Measurements from ENCODE around the gene NR1H3.
"Not testable (repeated sequence)": the region's sequence is repeated elsewhere in the genome, so short reads cannot be mapped to it uniquely, and the experiment has no call there.

Gene NR1H3

DNA sequence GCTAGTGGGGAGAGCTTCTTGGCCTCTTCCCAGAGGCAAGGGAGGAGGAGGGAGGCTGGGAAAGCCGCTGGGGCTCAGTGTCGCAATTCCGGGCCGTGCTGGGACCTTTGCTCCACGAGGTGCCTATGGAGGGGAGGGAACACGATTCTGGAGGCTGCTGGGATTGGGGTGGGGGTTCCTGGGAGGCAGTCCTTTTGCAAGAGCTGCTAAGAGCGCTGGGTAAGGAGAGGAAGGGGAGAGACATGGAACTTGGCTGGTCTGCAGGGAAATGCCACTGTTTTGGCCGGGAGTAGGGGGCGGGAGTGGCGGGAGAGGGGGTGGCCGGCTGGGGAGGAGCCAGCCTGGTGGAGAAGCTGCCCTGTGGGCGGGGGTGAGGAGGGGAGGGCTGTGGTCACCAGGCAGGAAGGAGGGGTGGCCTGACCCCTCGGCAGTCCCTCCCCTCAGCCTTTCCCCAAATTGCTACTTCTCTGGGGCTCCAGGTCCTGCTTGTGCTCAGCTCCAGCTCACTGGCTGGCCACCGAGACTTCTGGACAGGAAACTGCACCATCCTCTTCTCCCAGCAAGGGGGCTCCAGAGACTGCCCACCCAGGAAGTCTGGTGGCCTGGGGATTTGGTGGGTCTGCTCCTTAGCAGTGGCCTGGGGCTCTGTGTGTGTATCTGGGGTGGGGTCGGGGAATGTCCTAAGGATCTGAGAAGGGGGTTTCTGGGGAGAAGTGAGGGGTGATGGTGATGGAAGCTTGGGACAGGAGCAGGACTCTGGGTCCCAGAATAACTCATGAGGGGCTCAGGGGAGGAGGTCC is at the start of gene NR1H3:
Gene NR1H3, plus strand, starts transcription at position 480 of the 800 bp plus-strand sequence. CDS start 1,221 bp downstream, outside the sequence.
- DNase-seq (ENCODE audit: low spot score): no peak

DNA sequence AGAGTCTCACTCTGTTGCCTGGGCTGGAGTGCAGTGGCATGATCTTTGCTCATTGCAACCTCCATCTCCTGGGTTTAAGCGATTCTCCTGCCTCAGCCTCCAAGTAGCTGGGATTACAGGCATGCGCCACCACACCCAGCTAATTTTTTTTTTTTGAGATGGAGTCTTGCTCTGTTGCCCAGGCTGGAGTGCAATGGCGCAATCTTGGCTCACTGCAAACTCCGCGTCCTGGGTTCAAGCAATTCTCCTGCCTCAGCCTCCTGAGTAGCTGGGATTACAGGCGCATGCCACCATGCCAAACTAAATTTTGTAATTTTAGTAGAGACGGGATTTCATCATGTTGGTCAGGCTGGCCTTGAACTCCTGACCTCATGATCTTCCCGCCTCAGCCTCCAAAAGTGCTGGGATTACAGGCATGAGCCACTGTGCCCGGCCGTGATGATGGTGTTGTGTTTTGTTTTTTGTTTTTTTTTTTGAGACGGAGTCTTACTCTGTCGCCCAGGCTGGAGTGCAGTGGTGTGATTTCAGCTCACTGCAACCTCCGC is 49.7 kb upstream of the NR1H3 start:
- DNase-seq (ENCODE audit: low spot score): not testable (repeated sequence)

DNA sequence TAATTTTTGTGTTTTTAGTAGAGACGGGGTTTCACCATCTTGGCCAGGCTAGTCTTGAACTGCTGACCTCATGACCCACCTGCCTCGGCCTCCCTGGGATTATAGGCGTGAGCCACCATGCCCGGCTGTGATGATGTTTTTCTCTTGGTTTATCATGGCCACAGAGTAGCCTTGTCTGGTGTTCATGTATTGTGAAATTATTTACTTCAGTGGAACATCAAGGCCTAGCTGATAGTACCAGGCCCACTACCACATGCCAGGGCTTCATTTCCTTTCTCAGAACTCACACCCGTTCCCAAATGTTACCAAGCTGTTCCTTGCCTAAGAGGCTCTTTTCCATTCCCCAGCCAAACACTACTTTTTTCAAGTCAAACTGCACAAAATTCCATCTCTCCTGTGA is 49.2 kb upstream of the NR1H3 start:
- no peak for DNase-seq (ENCODE audit: low spot score)

DNA sequence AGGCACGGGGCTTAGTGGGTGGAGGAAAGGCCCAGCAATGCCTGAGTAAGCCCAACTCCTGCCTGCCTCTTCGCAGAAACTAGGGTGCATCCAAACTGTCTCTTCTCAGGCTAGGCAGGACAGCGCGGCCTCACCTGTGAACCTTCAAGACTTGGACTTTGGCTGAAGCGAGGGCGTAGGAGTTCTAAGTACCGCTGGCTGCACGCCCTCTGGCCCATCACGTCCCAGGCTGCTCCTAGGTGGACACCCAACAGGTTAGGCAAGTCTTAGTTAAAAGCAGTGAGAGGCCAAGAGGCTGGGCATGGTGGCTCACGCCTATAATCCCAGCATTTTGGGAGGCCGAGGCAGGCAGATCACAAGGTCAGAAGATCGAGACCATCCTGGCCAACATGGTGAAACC is 44.9 kb upstream of the NR1H3 start:
- DNase-seq (ENCODE audit: low spot score): no peak

DNA sequence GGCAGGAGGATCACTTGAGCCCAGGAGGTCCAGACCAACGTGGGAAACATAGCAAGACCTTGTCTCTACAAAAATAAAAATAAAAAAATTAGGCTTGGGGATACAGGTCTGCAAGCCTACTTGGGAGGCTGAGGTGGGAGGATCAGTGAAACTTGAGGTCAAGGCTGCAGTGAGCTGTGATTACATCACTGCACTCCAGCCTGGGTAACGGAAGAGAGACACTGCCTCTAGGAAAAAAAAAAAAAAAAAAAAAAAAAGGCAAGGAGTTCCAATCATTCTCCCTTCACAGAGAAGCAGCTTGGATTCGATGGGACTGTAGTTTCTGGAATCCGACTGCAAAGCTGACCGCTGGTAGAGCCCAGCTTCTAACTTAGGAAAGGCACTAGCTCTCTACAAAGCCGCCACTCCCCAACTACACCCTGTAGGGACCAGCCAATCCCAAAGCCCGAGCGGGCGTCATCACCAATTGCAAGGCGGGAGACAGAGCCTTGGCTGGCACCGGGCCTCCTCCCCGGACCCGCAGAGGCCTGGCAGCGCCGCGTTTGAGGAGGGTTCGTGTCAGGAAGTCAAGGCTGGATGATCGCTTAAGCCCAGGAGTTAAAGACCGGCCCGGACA is 43.7 kb upstream of the NR1H3 start:
- DNase-seq (ENCODE audit: low spot score): peak; percentile 93

DNA sequence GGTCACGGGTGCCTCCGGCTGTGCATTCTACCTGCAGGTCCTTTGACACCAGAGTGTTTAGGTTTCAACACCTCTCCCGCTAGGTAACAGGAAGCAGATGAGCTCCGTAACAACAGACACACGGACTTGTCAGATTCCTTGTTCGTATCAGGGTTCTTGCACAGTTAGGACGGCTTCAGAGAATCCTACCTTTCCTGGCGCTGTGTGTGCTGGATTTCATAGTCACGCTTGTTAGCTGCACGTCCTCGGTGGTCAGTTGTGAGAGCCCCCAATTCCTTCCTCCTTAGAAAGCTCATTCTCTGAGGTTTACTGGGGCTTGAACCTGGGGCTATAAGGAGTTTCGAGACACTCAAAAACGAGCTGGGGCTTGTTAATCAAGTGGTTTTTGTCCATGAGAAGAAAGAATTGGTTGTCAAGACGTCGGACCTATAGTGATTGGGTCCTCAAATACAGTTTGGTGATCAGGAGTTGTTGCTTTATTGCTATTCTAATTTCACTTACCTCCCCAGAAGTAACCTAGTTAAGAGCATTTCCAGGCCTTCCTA is 42.4 kb upstream of the NR1H3 start:
- no peak for DNase-seq (ENCODE audit: low spot score)

DNA sequence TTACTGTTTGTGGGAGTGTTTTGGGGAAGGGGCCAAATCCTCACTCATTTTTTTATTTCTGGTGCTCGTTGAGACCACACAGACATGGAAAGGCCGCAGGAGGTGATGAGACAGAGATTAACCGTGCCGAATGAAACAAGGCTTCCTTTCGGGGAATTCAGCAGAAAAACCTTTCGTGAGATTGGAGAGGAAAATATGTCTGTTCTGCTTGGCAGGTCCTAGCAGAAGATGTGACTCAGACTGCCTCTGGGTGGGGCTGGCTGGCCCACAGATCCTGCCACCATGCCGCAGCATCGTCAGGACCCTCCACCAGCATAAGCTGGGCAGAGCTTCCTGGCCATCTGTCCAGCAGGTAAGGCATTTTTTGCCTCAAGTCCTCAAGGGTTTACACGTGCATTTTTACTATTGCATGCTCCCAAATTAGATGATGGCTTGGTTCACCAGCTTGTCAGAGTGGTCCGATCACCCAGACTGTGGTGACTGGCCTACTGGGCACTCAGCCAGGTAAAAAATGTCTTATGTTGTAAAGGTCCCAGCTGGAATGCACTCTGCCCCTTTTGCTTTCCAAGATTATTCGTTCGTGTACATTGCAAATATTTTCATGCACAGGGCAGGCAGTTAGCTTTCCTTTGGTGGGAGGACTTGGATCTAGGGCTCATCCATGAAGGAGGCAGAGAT is 41.5 kb upstream of the NR1H3 start:
- peak; percentile 81 for DNase-seq (ENCODE audit: low spot score)

DNA sequence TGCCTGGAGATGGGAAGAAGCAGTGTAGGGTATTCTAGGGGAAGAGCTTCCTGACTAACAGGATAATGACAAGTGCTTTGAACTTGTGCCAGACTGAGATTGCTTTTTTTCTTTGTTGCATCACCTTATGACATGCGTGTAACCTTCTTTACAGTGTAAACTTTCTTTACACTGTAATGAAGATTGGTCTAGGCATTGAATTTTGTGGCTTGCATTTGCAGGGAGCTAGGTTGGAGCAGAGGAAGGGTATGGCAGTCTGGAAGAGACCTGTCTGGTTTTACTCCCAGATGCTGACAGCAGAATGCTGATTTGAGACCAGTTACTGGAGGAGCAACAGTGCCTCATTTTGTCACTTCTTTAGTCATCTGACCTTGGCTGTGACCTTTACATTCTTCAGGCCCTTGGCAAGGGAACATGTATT is 37.4 kb upstream of the NR1H3 start:
- DNase-seq (ENCODE audit: low spot score): no peak

DNA sequence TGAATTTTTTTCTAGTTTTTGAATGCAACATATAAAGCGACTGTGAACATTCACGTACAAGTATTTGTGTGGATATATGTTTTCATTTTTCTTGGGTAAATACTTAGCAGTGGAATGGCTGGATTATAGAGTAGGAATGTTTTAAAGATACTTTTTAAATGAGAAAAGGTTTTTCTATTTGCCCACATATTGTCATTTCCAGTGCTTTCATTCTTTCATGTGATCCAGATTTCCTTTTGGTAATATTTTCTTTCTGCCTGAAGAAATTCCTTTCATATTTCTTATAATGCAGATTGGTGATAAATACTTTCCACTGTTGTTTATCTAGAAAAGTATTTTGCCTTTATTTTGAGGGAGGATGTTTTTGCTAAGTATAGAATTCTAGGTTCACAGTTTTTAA is 35.1 kb upstream of the NR1H3 start:
- no peak for DNase-seq (ENCODE audit: low spot score)

DNA sequence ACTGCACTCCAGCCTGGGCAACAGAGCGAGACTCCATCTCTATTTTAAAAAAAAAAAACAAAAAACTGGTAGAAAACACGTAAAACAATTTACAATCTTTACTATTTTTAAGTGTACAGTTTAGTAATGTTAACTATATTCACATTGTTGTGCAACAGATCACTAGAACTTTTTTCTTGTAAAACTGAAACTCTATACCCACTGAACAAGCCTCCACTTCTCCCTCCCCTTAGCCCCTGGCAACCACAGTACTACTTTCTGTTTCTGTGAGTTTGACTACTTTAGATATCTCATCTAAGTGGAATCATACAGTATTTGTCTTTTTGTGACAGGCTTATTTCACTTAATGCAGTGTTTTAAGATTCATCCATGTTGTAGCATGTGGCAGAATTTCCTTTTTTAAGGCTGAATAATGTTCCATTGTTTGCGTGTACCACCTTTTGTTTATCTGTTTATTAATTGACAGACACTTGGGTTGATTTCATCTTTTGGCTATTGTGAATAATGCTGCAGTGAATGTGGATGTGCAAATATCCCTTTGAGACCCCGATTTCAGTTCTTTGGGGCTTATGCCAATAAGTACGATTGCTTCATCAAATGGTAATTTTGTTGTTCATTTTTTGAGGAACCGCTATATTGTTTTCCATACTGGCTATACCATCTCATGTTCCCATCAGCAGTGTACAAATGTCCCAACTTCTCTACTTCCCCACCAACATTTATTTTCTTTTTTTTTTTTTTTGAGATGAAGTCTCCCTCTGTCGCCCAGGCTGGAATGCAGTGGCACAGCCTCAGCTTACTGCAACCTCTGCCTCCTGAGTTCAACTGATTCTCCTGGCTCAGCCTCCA is 32.0 kb upstream of the NR1H3 start:
- DNase-seq (ENCODE audit: low spot score): peak; percentile 70

DNA sequence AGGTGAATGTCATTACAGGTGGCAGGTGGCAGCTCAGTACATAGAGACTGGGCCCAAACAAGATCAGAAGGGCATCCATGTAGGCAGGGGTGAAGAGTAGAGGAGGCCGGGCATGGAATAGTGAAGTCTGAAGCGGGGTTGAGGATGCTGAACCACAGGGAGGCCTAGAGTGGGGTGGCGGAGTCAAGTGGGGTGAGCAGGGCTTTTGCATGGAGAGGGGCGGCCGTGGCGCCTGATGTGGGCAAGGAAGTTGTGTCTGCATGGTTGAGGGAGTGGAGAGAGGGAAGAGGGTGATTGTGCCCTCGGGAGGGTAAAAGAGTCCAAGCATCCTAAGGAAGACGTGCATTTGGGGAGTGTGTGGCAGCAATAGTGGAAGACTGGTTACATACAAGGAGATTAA is 28.6 kb upstream of the NR1H3 start:
- no peak for DNase-seq (ENCODE audit: low spot score)

DNA sequence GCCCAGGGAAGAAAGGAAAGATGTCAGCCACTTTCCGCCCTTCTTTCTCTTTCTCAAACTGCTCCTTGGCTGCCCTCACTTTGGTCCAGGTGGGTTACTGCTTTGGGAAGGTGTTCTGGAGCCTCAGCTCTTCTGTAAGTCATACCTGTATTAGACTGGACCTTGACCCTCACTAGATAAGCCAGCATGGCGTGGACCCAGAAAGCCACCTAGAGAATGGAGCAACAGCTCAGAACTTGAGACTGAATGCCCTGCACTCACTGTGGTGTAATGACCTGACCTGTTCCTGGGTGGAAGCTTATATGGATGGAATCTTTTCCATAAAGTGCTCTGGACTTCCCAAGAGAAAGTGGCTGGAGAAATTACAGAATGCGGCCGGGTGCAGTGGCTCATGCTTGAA is 24.7 kb upstream of the NR1H3 start:
- no peak for DNase-seq (ENCODE audit: low spot score)

DNA sequence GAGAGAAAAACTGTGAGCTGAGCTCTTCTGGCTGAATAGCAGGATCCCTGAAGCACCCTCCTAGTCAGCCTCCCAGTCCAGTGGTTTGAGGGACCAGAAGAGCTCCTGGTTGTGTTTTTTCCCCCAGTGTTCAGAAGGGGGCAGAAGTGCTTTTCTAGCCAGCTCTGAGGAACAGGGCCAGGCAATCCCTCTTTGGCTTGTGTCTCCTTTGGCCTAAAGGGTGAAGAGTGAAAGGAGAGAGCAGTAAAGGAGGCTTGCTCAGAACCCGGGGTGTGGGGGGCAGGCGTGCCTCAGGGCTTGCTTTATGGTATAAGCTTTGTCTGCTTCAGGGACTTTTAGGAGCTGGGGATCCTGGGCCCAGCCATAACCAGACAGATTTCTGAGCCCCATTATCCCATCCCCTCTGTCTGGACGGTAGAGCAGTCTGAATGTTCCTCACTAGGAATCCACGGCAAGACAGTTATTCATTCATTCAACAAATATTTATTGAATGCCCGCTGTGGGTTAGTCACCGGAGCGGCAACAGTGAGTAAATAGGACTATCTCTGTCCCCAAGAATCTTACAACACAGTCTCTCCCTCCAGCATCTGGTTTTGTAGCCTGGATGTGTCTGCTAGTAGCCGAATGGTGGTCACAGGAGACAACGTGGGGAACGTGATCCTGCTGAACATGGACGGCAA is 23.7 kb upstream of the NR1H3 start:
- no peak for DNase-seq (ENCODE audit: low spot score)

DNA sequence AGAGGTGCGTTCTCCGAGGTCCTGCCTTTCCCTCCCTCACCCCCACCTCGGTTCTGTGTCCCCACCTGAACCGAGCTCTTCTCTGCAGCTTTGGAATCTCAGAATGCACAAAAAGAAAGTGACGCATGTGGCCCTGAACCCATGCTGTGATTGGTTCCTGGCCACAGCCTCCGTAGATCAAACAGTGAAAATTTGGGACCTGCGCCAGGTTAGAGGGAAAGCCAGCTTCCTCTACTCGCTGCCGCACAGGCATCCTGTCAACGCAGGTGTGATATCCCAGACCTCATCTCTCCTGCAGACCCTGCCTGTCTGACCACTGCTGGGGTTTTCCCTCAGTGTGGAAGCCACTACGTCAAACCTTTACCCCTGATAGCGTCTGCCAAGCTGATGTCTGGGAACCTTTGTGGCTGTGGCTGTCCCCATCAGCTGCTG is 23.1 kb upstream of the NR1H3 start:
- DNase-seq (ENCODE audit: low spot score): no peak

DNA sequence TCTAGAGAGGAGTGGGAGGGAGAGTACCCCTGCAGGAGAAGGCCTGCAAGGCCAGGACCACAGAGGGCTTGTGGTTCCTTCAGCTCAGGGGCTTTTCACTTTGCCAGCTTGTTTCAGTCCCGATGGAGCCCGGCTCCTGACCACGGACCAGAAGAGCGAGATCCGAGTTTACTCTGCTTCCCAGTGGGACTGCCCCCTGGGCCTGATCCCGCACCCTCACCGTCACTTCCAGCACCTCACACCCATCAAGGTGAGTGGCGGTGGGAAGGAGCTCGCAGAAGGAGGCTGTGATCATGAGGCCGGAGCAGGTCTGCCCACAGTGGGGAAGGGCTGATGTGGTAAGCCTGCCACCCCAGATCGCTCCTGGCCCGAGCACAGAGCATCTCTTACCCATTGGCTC is 22.6 kb upstream of the NR1H3 start:
- DNase-seq (ENCODE audit: low spot score): no peak

DNA sequence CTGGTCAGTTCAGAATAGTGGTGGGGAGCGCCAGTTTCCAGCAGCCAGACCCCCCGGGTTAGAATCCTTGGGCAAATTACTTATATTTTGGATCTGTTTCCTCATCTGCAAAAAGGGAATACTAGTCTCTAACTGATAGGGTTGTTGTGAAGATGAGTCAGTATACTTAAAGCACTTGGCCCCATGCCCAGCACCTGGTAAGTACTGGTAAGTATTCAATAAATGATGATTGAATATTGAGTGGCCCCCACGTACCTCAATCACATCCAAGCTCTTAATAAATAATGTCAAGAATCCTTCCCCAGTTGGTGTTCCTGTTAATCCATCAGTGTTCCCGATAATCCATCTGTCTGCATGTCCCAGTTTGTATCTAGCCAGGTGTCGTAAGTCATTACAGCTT is 21.3 kb upstream of the NR1H3 start:
- DNase-seq (ENCODE audit: low spot score): no peak

DNA sequence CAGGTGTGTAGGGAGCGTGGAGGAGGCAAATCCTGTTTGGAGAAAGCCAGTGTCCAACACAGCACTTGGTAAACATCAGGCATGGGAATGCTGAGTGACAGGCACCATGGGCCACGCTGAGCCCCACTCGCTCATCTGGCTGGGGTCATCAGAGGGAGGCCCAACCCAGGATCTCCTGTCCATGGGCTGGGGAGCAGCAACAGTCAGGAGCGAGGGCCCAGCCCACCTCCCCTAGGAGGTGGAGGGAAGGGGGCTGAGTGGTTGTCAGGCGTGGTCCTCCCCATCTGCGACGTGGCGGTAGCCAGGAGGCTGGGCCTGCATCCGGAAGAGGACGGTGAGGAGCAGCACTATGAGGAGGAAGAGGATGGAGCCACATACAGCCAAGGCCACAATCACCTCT is 17.9 kb upstream of the NR1H3 start:
- DNase-seq (ENCODE audit: low spot score): no peak

DNA sequence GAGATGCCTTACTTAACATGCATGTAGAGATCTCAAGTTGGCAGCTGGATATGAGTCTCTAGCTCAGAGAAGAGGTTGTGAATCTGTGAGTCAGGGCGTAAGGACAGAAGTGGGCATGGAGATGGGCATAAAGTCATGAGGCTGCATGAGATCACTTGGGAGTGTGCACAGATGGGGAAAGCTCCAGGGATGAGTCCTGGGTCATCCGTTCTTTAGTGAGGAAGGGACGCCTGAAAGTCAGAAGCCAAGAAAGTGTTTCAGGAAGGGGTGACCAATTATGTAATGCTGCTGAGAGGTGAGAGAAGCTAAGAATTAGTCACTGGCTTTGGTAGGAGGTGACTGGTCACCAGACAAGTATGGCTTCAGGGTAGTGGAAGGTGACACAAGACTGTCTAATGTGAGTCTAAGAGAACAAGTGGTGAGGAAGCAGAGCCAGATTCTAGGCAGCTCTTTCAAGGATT is 15.9 kb upstream of the NR1H3 start:
- no peak for DNase-seq (ENCODE audit: low spot score)

DNA sequence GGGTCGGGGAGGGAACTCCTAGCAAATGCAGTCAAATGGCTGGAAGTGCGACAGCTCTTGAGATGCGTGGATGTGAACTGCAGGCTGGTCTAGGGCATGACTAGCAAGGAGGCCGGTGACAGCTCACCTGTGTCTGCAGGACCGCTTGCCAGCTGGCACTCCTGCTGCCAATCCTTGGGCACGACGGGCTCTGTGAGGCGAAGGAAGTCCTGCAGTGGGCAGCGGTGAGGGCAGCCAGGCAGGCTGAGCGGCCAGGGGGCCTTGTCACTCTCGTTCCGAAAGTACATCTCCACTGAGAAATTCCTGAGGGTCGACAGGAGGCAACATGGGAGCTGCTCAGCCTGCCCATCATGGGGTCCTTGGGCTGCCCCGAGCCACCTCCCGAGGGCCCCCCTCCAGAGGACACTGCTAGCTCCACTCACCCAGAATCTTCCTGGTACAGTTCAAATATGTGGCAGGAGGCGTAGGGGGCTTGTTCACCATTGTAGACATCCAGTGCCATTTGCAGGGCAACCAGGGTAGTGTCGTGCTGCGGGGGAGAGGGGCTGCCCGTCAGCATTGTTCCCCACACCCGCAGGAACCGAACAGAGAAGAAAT is 15.1 kb upstream of the NR1H3 start:
- no peak for DNase-seq (ENCODE audit: low spot score)

DNA sequence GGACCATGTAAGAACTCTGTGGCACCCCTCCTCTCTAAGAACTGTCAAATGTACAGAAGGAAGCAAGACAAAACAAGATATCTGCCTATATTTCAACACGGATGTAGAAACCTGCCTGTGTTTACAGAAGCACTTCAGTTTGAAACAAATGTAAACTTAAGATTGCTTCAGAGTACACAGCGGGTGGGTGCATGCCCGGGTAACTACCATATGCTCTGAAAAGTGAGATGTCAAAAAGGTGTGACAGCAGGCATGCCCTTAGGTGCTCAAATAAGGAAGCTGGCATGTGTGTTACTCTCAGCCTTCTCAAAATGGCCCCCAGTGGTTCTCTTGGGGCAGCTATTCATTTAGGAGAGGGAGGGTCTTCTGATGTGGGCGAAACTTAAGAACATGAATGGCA is 14.3 kb upstream of the NR1H3 start:
- DNase-seq (ENCODE audit: low spot score): no peak

Measured in activated CD4-positive, alpha-beta T cell treated with anti-CD3 and anti-CD28 coated beads, Interleukin-2, Interleukin-4, amounts not matched to agents 100 ng/mL and 50 ng/mL, durations not matched to agents 16 hours and 8 hours (primary cell).